ENCODE data around the gene ARRDC4. TPM values are rescaled to one million over a fixed set of nuclear protein-coding genes. Genes with fewer than 3 reads are reported as not detected.
"Not testable (repeated sequence)": the region's sequence is repeated elsewhere in the genome, so short reads cannot be mapped to it uniquely, and the experiment has no call there.

Gene ARRDC4
- total RNA-seq, 1 experiment from 2014 or later: 8.7 TPM

DNA sequence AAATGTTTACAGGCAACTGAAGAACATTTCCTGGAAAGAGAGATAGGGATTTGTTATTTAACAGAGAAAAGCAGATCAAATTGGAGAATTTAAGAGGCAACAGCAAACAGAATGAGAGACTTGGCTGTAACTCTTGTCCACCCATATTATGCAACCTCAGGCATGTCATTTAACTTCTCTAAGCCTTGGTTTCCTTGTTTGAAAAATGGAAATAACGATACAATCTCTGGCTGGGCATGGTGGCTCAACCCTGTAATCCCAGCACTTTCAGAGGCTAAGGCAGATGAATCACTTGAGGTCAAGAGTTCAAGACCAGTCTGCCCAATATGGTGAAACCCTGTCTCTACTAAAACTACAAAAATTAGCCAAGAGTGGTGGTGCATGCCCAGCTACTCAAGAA is 23.7 kb downstream of the ARRDC4 start:
- no peak overlapping the region for H3K18ac ChIP-seq (ENCODE audit: insufficient read length, low read depth, low read length)
- H2BK5ac ChIP-seq (ENCODE audit: insufficient read length, low read length): no peak overlapping the region
- Mint-ChIP-seq H3K4me1 (no peaks in the 10 kb centered on the region; a peak in 1 of 4 replicates), H3K27me3 (ENCODE audit: low read depth) (no peaks in the 10 kb centered on the region), H3K36me3 (ENCODE audit: insufficient read depth in 1 of 3, low read depth in 3 of 3) (peaks cover 9 to 19% (median 19%) of the 10 kb centered on the region in 3 experiments), H3K27ac (no peak overlapping the region), H3K9me3 (peaks cover 22 to 23% of the 10 kb centered on the region in 2 experiments), H3K4me3 (no peak overlapping the region)
- no peaks in the 10 kb centered on the region for H3K4me1 ChIP-seq (ENCODE audit: insufficient read depth, low read length)
- H3K79me2 ChIP-seq (ENCODE audit: insufficient read depth, low read length): no peaks in the 10 kb centered on the region
- H3K27me3 ChIP-seq (ENCODE audit: insufficient read depth, low read length): no peaks in the 10 kb centered on the region
- H2AK5ac ChIP-seq (ENCODE audit: insufficient read length, low read length): no peak overlapping the region
- H3K14ac ChIP-seq (ENCODE audit: insufficient read depth, low read length): no peak overlapping the region
- no peak overlapping the region for H2BK15ac ChIP-seq (ENCODE audit: low read depth, low read length)
- H3K27ac ChIP-seq (ENCODE audit: insufficient read length, low read depth, low read length): no peak overlapping the region
- no peak for DNase-seq
- H3T11ph ChIP-seq (ENCODE audit: low read length): no peak overlapping the region
- no peak overlapping the region for H4K8ac ChIP-seq (replicated peaks; ENCODE audit: insufficient read length, low read depth, low read length)
- no peak overlapping the region for H4K5ac ChIP-seq (ENCODE audit: insufficient read length, low read depth, low read length)
- no peaks in the 10 kb centered on the region for H3K23me2 ChIP-seq (ENCODE audit: insufficient read length, low read depth, low read length, poor library complexity, severe bottlenecking)
- H3K23ac ChIP-seq (ENCODE audit: insufficient read length, low read depth, low read length): no peak overlapping the region
- H2BK120ac ChIP-seq (ENCODE audit: low read depth, low read length, poor library complexity, severe bottlenecking): no peak overlapping the region
- H3K9me3 ChIP-seq (ENCODE audit: control insufficient read depth, low read depth, low read length): no peaks in the 10 kb centered on the region
- TF ChIP-seq, protein P1, sequence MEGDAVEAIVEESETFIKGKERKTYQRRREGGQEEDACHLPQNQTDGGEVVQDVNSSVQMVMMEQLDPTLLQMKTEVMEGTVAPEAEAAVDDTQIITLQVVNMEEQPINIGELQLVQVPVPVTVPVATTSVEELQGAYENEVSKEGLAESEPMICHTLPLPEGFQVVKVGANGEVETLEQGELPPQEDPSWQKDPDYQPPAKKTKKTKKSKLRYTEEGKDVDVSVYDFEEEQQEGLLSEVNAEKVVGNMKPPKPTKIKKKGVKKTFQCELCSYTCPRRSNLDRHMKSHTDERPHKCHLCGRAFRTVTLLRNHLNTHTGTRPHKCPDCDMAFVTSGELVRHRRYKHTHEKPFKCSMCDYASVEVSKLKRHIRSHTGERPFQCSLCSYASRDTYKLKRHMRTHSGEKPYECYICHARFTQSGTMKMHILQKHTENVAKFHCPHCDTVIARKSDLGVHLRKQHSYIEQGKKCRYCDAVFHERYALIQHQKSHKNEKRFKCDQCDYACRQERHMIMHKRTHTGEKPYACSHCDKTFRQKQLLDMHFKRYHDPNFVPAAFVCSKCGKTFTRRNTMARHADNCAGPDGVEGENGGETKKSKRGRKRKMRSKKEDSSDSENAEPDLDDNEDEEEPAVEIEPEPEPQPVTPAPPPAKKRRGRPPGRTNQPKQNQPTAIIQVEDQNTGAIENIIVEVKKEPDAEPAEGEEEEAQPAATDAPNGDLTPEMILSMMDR (conservative IDR thresholded peaks at IDR 0.05): no peak
- no peak overlapping the region for H3K56ac ChIP-seq (ENCODE audit: insufficient read length, low read depth, low read length)
- H2BK12ac ChIP-seq (ENCODE audit: insufficient read length, low read depth, low read length): no peak overlapping the region
- H3K9ac ChIP-seq (ENCODE audit: extremely low read depth, insufficient read length, low read length): no peak overlapping the region
- no peak overlapping the region for H3K4me2 ChIP-seq (ENCODE audit: insufficient read depth, insufficient read length, low read length)
- no peak overlapping the region for H2BK20ac ChIP-seq (ENCODE audit: low read depth, low read length, poor library complexity, severe bottlenecking)
- no peak overlapping the region for H2AFZ ChIP-seq (ENCODE audit: low read length)
- H4K91ac ChIP-seq (ENCODE audit: insufficient read length, low read depth, low read length): no peak overlapping the region
- no CpG with 5 or more reads among the region's 1 CpG for WGBS (ENCODE audit: extremely low coverage, insufficient read length, low lambda C conversion rate)
- H3K4ac ChIP-seq (ENCODE audit: low read depth, low read length): no peak overlapping the region
- H4K20me1 ChIP-seq (ENCODE audit: control insufficient read depth, insufficient read depth, insufficient read length): no peaks in the 10 kb centered on the region
- no peaks in the 10 kb centered on the region for H3K79me1 ChIP-seq (ENCODE audit: insufficient read depth, low read depth, low read length, poor library complexity, severe bottlenecking)

DNA sequence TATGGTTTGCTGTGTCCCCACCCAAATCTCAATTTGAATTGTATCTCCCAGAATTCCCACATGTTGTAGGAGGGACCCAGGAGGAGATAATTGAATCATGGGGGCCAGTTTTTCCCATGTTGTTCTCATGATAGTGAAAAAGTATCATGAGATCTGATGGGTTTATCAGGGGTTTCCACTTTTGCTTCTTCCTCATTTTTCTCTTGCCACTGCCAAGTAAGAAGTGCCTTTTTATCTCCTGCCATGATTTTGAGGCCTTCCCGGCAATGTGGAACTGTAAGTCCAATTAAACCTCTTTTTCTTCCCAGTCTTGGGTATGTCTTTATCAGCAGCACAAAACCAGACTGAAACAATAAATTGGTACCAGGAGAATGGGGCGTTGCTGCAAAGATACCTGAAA is 25.5 kb downstream of the ARRDC4 start:
- WGBS (ENCODE audit: extremely low coverage, insufficient read length, low lambda C conversion rate): no CpG with 5 or more reads among the region's 2 CpGs
- H4K8ac ChIP-seq (replicated peaks; ENCODE audit: insufficient read length, low read depth, low read length); H3T11ph ChIP-seq (ENCODE audit: low read length); H3K23me2 ChIP-seq (ENCODE audit: insufficient read length, low read depth, low read length, poor library complexity, severe bottlenecking); H2BK20ac ChIP-seq (ENCODE audit: low read depth, low read length, poor library complexity, severe bottlenecking); H3K56ac ChIP-seq (ENCODE audit: insufficient read length, low read depth, low read length); H3K27me3 ChIP-seq (ENCODE audit: insufficient read depth, low read length); H4K91ac ChIP-seq (ENCODE audit: insufficient read length, low read depth, low read length); H3K23ac ChIP-seq (ENCODE audit: insufficient read length, low read depth, low read length); H3K18ac ChIP-seq (ENCODE audit: insufficient read length, low read depth, low read length); H3K79me2 ChIP-seq (ENCODE audit: insufficient read depth, low read length); H2BK12ac ChIP-seq (ENCODE audit: insufficient read length, low read depth, low read length); H3K4ac ChIP-seq (ENCODE audit: low read depth, low read length); H3K4me2 ChIP-seq (ENCODE audit: insufficient read depth, insufficient read length, low read length); H2BK5ac ChIP-seq (ENCODE audit: insufficient read length, low read length); DNase-seq; H3K79me1 ChIP-seq (ENCODE audit: insufficient read depth, low read depth, low read length, poor library complexity, severe bottlenecking); H3K27me3 Mint-ChIP-seq (ENCODE audit: low read depth); H3K4me1 Mint-ChIP-seq; H2BK15ac ChIP-seq (ENCODE audit: low read depth, low read length); H4K5ac ChIP-seq (ENCODE audit: insufficient read length, low read depth, low read length); H2AK5ac ChIP-seq (ENCODE audit: insufficient read length, low read length); H3K4me1 ChIP-seq (ENCODE audit: insufficient read depth, low read length); H3K9me3 ChIP-seq (ENCODE audit: control insufficient read depth, low read depth, low read length); H3K27ac Mint-ChIP-seq; H2AFZ ChIP-seq (ENCODE audit: low read length); H2BK120ac ChIP-seq (ENCODE audit: low read depth, low read length, poor library complexity, severe bottlenecking); H3K4me3 Mint-ChIP-seq; H3K9ac ChIP-seq (ENCODE audit: extremely low read depth, insufficient read length, low read length); H4K20me1 ChIP-seq (ENCODE audit: control insufficient read depth, insufficient read depth, insufficient read length); H3K14ac ChIP-seq (ENCODE audit: insufficient read depth, low read length); H3K27ac ChIP-seq (ENCODE audit: insufficient read length, low read depth, low read length): not testable (repeated sequence)
- Mint-ChIP-seq H3K9me3 (peaks cover 22 to 25% of the 10 kb centered on the region in 2 experiments), H3K36me3 (ENCODE audit: insufficient read depth in 1 of 3, low read depth in 3 of 3) (peaks cover 9 to 19% (median 19%) of the 10 kb centered on the region in 3 experiments)
